Measurements from ENCODE around the gene RPL22.

GRCh38 chr1:6163973-6164617 is 35.3 kb downstream of the RPL22 start:
- TF ChIP-seq EZH2 (IDR thresholded peaks at IDR 0.05; ENCODE audit: borderline replicate concordance, low read depth, low read length, poor library complexity, severe bottlenecking) = no peak
- TF ChIP-seq, protein P1, sequence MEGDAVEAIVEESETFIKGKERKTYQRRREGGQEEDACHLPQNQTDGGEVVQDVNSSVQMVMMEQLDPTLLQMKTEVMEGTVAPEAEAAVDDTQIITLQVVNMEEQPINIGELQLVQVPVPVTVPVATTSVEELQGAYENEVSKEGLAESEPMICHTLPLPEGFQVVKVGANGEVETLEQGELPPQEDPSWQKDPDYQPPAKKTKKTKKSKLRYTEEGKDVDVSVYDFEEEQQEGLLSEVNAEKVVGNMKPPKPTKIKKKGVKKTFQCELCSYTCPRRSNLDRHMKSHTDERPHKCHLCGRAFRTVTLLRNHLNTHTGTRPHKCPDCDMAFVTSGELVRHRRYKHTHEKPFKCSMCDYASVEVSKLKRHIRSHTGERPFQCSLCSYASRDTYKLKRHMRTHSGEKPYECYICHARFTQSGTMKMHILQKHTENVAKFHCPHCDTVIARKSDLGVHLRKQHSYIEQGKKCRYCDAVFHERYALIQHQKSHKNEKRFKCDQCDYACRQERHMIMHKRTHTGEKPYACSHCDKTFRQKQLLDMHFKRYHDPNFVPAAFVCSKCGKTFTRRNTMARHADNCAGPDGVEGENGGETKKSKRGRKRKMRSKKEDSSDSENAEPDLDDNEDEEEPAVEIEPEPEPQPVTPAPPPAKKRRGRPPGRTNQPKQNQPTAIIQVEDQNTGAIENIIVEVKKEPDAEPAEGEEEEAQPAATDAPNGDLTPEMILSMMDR (conservative IDR thresholded peaks at IDR 0.05; ENCODE audit: low read depth, low read length) = no peak
